K562 (cell line): Measurements from ENCODE around the gene HAUS5. TPM values are rescaled to one million over a fixed set of nuclear protein-coding genes. Genes with fewer than 3 reads are reported as not detected.

Experiments
- ATAC-seq: fragments of 200-7000 bp; cut with Tn5 transposase; 3 replicates; pipeline ENCODE4 v1.9.1; 2020; ENCODE audit warnings: moderate library complexity
- BruUV-seq: library from RNA; stranded (reverse); fragments of 400-500 nt; replicated peaks from 2 replicates; lab custom pipeline; 2021; lab: Mats Ljungman, UMichigan
- CTCF ChIA-PET: fragments of 300-600 bp; formaldehyde crosslinking; extraction: SDS; loops from one replicate; lab custom pipeline; 2021; ENCODE audit warnings: low intra/inter-chr PET ratio; lab: Yijun Ruan, JAX
- POLR2A ChIA-PET: fragments of 300-600, 350-650 bp; sonication (Branson Sonifier 250); formaldehyde crosslinking; extraction: SDS; loops from one replicate; lab custom pipeline; 2021; ENCODE audit warnings: antibody characterized with exemption, inconsistent platforms; lab: Yijun Ruan, JAX
- DNase-seq, 4 experiments: peaks; one replicate each; pipeline versions ENCODE4 v3.0.0 to v3.0.0-alpha.2; 2011 to 2018; ENCODE audit warnings: low spot score in 3 of 4, mixed read lengths in 3 of 4; ENCODE audit errors: extremely low read depth in 1 of 4
- FAIRE-seq: peaks from 2 replicates; lab custom pipeline; 2011; peaks lifted over from hg19 to GRCh38; lab: Jason Lieb, UNC
- H2AFZ ChIP-seq: 2 replicates; pipeline ENCODE4 v1.6.0; 2011; ENCODE audit warnings: low read depth, low read length, control low read depth, inconsistent platforms
- H3K27ac ChIP-seq: fragments of 200-600 bp; 3 replicates; pipeline ENCODE4 v1.8.0; 2011; ENCODE audit warnings: low read depth, mild to moderate bottlenecking, control low read depth, inconsistent platforms, low read length, moderate library complexity, mixed read lengths; ENCODE audit errors: extremely low read depth
- H3K27me3 ChIP-seq, 2 experiments: fragments of 300-600 bp in 1 of 2; 2 replicates in 1 of 2; 3 replicates in 1 of 2; pipeline versions ENCODE4 v1.6.0 to v1.8.0; 2011; ENCODE audit warnings: inconsistent platforms in 2 of 2, low read length in 2 of 2, mild to moderate bottlenecking in 1 of 2, mixed read lengths in 1 of 2, moderate library complexity in 1 of 2; ENCODE audit not compliant: control insufficient read depth in 2 of 2, insufficient read depth in 2 of 2
- H3K36me3 ChIP-seq: fragments of 300-600 bp; 3 replicates; pipeline ENCODE4 v1.8.0; 2011; ENCODE audit warnings: mild to moderate bottlenecking, low read length, inconsistent platforms; ENCODE audit not compliant: control insufficient read depth, insufficient read depth
- H3K4me1 ChIP-seq, 2 experiments: fragments of 200-600 bp in 1 of 2; replicated peaks in 1 of 2; 2 replicates in 1 of 2; 3 replicates in 1 of 2; pipeline versions ENCODE4 v1.5.1 to v1.8.0; 2011; ENCODE audit warnings: inconsistent platforms in 2 of 2, low read length in 2 of 2, mild to moderate bottlenecking in 1 of 2, mixed read lengths in 1 of 2, moderate library complexity in 1 of 2; ENCODE audit not compliant: control insufficient read depth in 2 of 2, insufficient read depth in 2 of 2
- H3K4me2 ChIP-seq: 2 replicates; pipeline ENCODE4 v1.6.1; 2011; ENCODE audit warnings: low read length, control low read depth, inconsistent platforms, mixed read lengths; ENCODE audit not compliant: insufficient read depth
- H3K4me3 ChIP-seq: fragments of 200-600 bp; sonication (generic), shearing (Covaris generic); 2 replicates; pipeline ENCODE4 v1.5.1; 2016; ENCODE audit warnings: control low read depth, inconsistent platforms
- H3K79me2 ChIP-seq: fragments of 200-600 bp; 3 replicates; pipeline ENCODE4 v1.8.0; 2011; ENCODE audit warnings: low read length, inconsistent platforms; ENCODE audit not compliant: control insufficient read depth, insufficient read depth
- H3K9ac ChIP-seq, 2 experiments: 2 replicates each; pipeline versions ENCODE4 v1.6.0 to v1.6.1; 2011; ENCODE audit warnings: low read depth in 2 of 2, low read length in 2 of 2, control low read depth in 1 of 2, inconsistent platforms in 1 of 2, mild to moderate bottlenecking in 1 of 2, mixed read lengths in 1 of 2; ENCODE audit not compliant: insufficient read depth in 1 of 2
- H3K9me1 ChIP-seq: one replicate; pipeline ENCODE4 v1.6.0; 2011; ENCODE audit warnings: inconsistent platforms, mild to moderate bottlenecking, low read length, moderate library complexity; ENCODE audit not compliant: control insufficient read depth, insufficient read depth
- H3K9me3 ChIP-seq: replicated peaks from 2 replicates; pipeline ENCODE4 v1.5.1; 2011; ENCODE audit warnings: low read depth, low read length, inconsistent platforms; ENCODE audit not compliant: control insufficient read depth, insufficient read depth
- H4K20me1 ChIP-seq: replicated peaks from 2 replicates; pipeline ENCODE4 v1.6.1; 2011; ENCODE audit warnings: low read length, inconsistent platforms, mixed read lengths; ENCODE audit not compliant: control insufficient read depth, insufficient read depth
- E2F6 ChIP-seq, 2 experiments: IDR thresholded peaks; 2 replicates each; pipeline ENCODE4 v1.6.1; 2011; ENCODE audit warnings: borderline replicate concordance in 1 of 2, control low read depth in 1 of 2, low read depth in 1 of 2, low read length in 1 of 2, mild to moderate bottlenecking in 1 of 2, mixed read lengths in 1 of 2, moderate library complexity in 1 of 2; ENCODE audit not compliant: insufficient read depth in 1 of 2, insufficient read length in 1 of 2, poor library complexity in 1 of 2, severe bottlenecking in 1 of 2; ENCODE audit errors: extremely low read depth in 1 of 2
- RBFOX2 ChIP-seq: fragments of 200-400 bp; formaldehyde crosslinking; IDR thresholded peaks from 2 replicates; pipeline ENCODE4 v1.6.1; 2017; ENCODE audit warnings: low read depth, mild to moderate bottlenecking, low read length, moderate library complexity
- WGBS: fragments of 100-300 bp; shearing (Covaris generic); methylation state at CpG from one replicate; pipeline ENCODE4 v1.1.6; 2016; ENCODE audit warnings: low coverage, mixed read lengths; ENCODE audit not compliant: insufficient coverage; ENCODE audit errors: missing lambda C conversion rate; 5-methylcytosine and 5-hydroxymethylcytosine counted together
- in situ Hi-C: fragments of 300-500 bp; cut with MboI; formaldehyde crosslinking; loops from 4 replicates; pipeline ENCODE4 v1.15.0; 2018; ENCODE audit warnings: inconsistent platforms, mixed read lengths
- intact Hi-C: fragments of 100-400 bp; cut with micrococcal nuclease; formaldehyde crosslinking; loops from 2 replicates; pipeline ENCODE4 v1.14.2; 2022
- polyA plus RNA-seq, 8 experiments: library from polyadenylated mRNA; depleted of rRNA in 4 of 8; stranded (reverse) in 5 of 8; unstranded in 3 of 8; fragments of >200 nt; fragmentation: Nextera tagmentation in 2 of 8; fragmentation: Illumina TruSeq in 1 of 8; extraction: Ambion mirVana in 2 of 8; extraction: Trizol in 1 of 8; gene quantifications; 2 replicates each; pipeline versions ENCODE4 v1.2.1 to v1.2.3, GENCODE V29; 2011 to 2014; ENCODE audit warnings: inconsistent platforms in 1 of 8, missing spikeins in 1 of 8
- total RNA-seq, 7 experiments: library from RNA; depleted of rRNA in 6 of 7; stranded (reverse); fragments of >200 nt in 6 of 7; fragmentation: Illumina TruSeq in 2 of 7; extraction: Trizol in 2 of 7; gene quantifications; 2 replicates each; pipeline versions ENCODE4 v1.2.1 to v1.2.3, GENCODE V29; 2011 to 2021; ENCODE audit warnings: low replicate concordance in 1 of 7
- TF ChIP-seq, protein P1 (sequence below): sonication (generic); formaldehyde crosslinking; IDR thresholded peaks from 2 replicates; pipeline ENCODE4 v1.8.1; 2023; ENCODE audit warnings: mild to moderate bottlenecking, missing genetic modification reagents

HAUS5 gene
- total and polyA plus RNA-seq, 9 of the 15 experiments (the other 6 are each of a cell fraction or from before 2014, with no cell fraction given): 3.5 to 41.3 (median 14.2) TPM

DNA sequence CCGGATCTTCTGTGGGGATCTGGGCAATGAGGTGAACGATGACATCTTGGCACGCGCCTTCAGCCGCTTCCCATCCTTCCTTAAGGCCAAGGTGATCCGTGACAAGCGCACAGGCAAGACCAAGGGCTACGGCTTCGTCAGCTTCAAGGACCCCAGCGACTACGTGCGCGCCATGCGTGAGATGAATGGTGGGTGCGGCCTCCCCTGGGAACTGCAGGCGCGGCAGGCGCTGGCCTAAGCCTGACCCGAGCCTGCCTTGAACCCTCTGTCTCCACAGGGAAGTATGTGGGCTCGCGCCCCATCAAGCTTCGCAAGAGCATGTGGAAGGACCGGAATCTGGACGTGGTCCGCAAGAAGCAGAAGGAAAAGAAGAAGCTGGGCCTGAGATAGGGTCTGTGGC is 24.6 kb downstream of the HAUS5 start:
- FAIRE-seq (no peak), DNase-seq (no peak), ATAC-seq (no peak)
- POLR2A ChIA-PET: interaction anchor here (0.6 to 1.8 kb wide), 6 partner anchors 9 to 321 kb away, joined by 3 to 13 read pairs (median 3); partner anchors contain the start of genes COX6B1 and HAUS5
- H3K4me1 ChIP-seq: peaks cover 11 to 21% of the 10 kb centered on the region in 2 experiments; a peak in 4 of 5 replicates
- BruUV-seq: no TSS peak
- no peaks in the 10 kb centered on the region for H3K9me1 ChIP-seq
- CTCF ChIA-PET: no interaction called here
- no peak overlapping the region for H3K4me3 ChIP-seq
- H3K36me3 ChIP-seq: peaks cover 60% of the 10 kb centered on the region
- H2AFZ ChIP-seq: no peak overlapping the region
- no peak overlapping the region for H3K9ac ChIP-seq
- H3K79me2 ChIP-seq: no peaks in the 10 kb centered on the region
- no peaks in the 10 kb centered on the region for H3K27me3 ChIP-seq
- WGBS: 88% methylated on average over 22 of the region's 25 CpGs
- H3K4me2 ChIP-seq: no peak overlapping the region
- intact Hi-C loops: no loop called here
- H3K27ac ChIP-seq: no peak overlapping the region
- TF ChIP-seq RBFOX2: peak; percentile 52
- no peak for TF ChIP-seq E2F6 (IDR thresholded peaks at IDR 0.05; ENCODE audit: borderline replicate concordance in 1 of 2, extremely low read depth in 1 of 2, insufficient read depth in 1 of 2, insufficient read length in 1 of 2, low read depth in 1 of 2, low read length in 1 of 2, poor library complexity in 1 of 2, severe bottlenecking in 1 of 2)
- TF ChIP-seq, protein P1, sequence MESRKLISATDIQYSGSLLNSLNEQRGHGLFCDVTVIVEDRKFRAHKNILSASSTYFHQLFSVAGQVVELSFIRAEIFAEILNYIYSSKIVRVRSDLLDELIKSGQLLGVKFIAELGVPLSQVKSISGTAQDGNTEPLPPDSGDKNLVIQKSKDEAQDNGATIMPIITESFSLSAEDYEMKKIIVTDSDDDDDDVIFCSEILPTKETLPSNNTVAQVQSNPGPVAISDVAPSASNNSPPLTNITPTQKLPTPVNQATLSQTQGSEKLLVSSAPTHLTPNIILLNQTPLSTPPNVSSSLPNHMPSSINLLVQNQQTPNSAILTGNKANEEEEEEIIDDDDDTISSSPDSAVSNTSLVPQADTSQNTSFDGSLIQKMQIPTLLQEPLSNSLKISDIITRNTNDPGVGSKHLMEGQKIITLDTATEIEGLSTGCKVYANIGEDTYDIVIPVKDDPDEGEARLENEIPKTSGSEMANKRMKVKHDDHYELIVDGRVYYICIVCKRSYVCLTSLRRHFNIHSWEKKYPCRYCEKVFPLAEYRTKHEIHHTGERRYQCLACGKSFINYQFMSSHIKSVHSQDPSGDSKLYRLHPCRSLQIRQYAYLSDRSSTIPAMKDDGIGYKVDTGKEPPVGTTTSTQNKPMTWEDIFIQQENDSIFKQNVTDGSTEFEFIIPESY (CRISPR knock-in tag): peak; percentile 47; the same call in 1 of the 2 replicates
- no peaks in the 10 kb centered on the region for H4K20me1 ChIP-seq
- in situ Hi-C loops: no loop called here
- no peaks in the 10 kb centered on the region for H3K9me3 ChIP-seq
